HG02870 (cell line): Measurements from ENCODE around the gene ANTXR2.
"Not testable (repeated sequence)": the region's sequence is repeated elsewhere in the genome, so short reads cannot be mapped to it uniquely, and the experiment has no call there.

Experiments
- ATAC-seq: cut with Tn5 transposase; IDR thresholded peaks from one replicate; pipeline ENCODE4 v1.9.1; 2021; ENCODE audit warnings: mild to moderate bottlenecking, moderate library complexity; ENCODE audit not compliant: unreplicated experiment

ANTXR2 gene

DNA sequence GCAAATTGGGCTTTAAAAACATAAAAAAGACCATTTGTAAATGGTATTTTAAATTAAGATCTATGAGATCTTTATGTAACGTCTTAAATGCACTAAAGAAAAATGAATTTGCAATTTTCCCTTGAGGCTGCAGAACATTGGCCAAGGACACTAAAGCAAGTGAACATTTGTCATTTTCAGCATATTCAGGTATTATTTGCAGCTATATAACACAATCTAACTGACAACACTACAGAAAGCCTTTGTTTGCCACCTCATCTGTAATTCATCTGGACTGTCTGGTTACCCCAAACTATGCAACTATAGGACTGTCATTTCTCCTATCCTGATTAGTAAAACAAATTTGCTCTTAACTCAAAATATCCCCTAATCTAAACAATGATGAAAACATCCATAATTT, 74.8 kb downstream of the ANTXR2 start:
- ATAC-seq, result no peak

DNA sequence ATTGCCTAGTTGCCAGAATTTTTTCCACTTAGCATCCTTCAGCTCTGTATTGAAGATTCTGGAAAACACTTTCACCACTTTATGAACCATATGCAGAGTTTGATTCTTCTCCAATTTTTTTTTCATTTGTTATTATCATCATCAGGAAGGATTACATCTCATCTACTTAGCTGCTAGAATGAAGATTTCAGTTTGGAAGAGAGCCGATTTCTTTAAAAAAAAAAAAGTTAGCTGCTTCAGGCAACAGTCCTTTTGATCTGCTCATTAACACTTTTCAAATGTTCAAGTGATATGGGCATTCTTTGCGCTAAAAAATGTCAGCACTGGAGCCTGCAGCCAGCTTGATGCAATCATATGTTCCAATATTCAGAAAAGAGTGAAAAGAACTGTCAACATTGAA, 76.2 kb downstream of the ANTXR2 start:
- no peak for ATAC-seq

DNA sequence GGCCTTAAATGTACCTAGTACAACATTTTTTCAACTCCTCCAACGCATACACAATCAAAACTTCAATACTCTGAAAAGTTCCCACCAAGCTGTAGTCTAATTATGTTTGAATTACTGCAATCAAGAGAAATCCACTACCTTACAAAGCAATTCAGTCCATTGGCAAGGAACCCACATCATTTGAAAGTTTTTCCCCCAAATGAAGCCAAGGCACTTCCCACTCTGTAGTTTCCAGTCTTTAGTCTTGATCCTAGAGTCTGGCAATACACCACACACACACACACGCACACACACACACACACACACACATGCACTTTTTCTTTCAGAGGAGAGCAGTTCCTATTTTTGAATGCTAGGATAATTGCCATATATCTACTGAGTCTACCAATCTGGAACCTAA, 79.6 kb downstream of the ANTXR2 start:
- no peak for ATAC-seq

DNA sequence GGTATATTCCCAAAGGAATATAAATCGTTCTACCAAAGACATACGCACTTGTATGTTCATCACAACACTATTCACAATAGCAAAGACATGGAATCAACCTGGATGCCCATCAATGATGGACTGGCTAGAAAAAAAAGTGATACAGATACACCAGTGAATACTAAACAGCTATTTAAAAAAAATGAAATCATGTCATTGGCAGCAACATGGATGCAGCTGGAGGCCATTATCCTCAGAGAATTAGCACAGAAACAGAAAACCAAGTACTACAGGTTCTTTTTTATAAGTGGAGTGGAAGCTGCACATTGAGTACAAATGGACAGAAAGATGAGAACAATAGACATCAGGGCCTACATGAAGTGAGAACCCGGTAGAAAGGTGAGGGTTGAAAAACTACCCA, 81.4 kb downstream of the ANTXR2 start:
- ATAC-seq, result no peak

DNA sequence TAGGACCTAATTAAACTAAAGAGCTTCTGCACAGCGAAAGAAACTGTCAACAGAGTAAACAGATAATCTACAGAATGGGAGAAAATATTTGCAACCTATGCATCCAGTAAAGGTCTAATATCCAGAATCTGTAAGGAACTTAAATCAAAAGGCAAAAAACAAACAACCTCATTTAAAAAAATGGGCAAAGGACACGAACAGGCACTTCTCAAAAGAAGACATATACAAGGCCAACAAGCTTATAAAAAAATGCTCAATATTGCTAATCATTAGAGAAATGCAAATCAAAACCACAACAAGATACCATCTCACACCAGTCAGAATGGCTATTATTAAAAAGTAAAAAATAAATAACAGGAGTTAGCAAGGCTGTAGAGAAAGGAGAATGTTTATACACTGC, 81.9 kb downstream of the ANTXR2 start:
- not testable (repeated sequence) for ATAC-seq

DNA sequence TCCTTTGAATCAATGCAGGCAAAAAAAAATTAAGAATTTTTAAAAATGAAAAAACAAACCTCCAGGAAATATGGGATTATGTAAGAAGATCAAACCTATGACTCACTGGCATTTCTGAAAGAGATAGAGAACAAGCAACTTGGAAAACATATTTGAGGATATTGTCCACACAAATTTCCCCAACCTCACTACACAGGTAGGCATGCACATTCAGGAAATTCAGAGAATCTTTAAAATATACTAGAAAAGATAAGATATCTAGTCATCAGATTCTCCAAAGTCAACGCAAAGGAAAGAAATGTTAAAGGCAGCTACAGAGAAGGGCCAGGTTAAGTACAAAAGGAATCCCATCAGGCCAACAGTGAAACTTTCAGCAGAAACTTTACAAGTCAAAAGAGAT, 85.6 kb downstream of the ANTXR2 start:
- no peak for ATAC-seq

DNA sequence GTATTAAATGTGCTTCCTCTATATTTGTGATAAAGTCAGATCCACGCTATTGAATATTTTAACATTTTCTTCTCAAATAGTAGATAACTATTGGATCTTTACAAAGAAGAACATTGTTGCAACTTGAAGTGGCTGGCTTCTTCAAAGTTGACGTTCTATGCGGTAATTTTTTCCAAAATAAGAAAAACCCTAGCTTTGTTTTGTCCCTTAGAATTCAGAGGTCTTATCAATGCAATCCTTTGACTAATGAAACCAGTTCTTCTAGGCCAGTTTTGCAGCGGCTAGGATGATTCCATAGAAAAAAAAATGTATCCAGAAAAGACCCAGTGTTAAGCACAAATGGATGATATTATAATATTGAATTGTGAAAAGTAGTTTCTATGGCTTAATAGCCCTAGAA, 89.6 kb downstream of the ANTXR2 start:
- no peak for ATAC-seq

DNA sequence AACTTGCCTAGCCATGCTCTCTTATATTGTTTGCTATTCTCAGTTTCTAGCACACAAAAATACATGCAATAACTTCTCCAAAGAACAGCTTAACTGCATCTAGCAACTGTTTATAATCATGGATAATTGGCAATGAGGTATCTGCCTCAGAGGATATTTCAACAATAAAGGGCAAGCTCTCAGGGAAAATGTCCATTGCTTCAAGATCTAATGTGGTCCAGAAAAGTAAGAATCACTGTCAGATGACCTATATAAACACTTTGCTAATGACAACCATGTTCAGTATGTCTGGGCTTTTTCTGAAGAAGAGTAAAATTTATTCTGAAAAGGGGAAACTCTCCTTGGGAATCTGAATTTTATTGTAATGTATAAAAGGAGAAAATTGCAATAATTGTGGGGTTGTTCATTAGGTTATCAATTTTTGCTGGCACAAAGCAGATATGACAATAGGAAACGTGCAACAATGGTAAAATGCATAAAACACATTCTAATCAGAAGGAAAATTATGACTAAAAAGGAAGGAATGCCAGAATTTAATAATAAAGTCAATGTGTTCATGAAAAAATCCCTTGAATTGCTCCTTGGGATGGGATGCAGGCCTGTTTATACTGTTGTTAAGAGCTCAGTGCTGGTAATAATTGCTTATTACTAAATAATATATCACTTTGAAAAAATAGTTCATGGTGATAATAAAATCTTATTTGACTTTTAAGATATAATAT, 90.3 kb downstream of the ANTXR2 start:
- ATAC-seq, result no peak

DNA sequence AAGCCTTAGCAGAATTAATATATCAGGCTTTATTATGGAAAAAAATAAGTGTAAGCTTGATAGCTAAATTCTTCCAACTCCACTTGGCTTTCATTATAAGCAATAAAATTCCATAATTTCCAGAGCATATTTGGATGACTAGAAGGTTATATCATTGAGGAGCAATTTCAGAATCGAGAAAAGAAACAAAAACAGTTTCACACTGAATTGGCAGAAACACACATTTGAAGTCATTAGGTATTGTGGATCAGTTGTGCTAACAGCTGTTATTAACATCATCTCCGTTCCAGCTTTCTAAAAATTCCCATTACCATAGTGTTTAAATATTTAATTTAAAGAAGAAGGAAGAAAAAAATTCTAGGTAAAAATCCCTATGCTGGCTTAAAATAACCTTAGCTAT, 92.6 kb downstream of the ANTXR2 start:
- no peak for ATAC-seq

DNA sequence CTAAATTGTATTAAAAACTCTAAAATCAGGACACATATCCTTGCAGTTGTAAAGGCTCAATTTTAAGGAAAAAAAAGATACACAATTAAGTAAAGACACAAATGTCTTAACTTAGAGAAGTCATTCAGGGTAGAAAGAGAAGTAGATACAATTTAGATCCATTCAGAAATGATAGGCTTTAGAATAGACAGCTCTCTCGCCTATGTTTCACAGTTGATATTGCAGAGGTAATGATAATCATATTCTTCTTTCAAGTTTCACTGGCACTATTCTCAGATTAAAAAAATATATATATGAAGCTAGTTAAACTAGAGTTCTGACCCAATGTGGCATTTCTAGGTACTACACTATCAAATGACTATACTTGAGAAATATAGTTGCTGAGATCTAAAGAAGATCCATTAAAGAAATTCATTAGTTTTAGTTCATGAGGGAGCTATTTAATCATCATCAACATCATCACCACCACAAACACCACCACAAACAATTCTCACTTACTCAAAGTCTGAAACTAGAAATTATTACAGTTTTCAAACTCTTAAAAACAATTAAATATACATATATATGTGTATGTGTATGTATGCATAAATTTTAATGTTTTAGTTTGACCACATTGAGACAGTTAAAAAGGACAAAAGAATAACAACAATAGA, 93.1 kb downstream of the ANTXR2 start:
- ATAC-seq, result no peak

DNA sequence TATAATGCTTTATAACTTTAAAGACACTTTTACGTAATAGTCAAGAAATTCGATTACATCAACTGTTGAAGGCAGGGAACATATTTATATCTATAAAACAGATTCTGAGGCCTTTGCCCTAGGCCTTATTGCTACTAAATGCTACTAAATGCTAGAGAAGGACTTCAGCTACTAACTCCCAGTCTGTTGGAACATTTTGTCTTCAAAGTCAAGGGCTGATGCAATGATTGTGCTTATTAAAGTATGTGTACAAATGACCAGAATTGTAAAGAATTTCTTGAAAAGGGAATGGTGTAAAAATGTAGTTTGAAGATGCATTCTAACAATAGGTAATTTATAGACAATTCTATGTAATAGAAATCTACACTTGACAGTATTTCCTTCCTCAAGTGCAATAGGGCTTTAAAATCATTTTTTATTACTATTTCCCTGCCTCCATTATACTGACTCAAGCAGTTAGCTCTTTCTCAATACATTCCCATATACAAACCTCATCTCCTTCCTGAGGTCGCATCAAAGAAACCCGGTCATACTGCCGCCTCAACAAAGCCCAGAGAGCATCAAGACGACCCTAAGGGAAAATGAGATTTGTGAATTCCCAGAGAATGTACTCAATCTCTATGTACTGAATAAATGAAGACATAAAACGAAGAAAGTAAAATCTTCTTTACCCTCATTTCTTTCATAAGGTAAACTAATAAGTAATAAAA, 95.7 kb downstream of the ANTXR2 start:
- ATAC-seq, result no peak

DNA sequence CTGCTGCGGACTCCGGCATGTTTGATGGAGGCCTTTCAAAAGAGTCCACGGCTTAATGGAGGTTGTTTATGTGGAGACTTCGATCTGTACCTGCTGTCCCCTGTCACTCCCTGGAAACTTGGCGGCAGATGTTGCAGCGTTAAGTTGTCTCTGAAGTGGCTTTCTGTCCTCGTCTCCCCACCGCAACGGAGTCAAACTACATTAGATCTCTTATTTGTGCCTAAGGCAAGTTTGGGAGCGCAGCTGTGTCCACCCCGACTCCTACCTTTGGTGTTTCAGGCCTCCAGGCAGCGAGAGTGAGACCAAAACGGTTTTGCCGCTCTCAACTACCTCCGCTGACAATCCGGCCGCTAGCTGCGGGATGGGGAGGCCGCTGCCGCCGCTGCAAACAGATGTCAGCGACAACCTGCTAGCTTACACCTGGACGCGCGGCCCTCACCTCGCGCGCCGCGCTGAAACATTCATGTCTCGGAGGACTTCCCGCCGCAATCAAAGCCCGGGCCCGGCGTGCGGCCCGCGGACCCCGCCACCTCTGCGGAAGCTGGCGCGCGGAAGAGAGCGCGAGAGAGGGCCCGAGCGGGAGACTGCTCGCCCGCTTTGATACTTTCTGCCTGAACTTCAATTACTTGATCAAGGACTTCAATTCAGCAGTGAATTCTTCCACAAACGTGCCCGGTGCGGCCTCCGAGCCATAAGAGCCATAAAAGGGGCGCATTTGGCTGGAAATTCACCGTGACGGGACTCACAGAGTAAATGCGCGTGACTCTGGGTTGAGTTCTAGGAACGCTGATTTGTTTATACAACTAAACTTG, 108.4 kb downstream of the ANTXR2 start:
- ATAC-seq, result no peak

DNA sequence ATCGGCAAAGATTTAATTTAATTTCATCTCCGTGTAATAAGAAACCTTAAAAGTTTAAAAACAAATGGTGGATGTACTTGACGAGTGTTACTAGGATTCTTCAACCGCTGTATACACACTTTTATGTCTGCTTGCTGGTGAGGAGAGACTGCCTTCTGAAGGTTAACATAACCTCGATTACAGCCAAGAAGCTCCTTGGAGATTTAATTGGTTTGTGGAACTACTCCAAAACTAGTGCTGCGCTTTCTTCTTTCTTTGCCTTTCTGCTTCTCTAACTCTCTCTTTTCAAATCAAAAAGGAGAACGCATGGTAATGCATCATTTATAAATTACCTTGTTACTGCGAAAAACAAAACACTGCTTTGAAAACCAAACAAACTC, 109.0 kb downstream of the ANTXR2 start:
- no peak for ATAC-seq

DNA sequence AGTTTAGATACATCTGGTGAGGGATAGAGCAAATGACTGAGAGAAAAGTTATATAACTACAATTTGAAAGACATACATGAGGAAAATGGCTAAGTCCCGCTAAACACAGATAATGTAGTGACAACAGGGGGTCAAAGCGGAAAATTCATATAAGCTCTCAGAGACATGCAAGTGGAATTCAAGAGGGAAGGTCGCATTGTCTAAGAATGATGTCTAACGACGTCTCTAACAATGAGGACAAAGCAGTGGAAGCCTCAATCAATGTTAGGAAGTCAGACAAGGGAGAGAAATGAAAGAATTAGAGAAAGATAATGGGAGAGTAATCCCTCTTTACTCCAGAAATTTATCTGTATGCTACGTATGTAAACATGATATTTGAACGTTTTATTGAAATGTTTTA, 113.4 kb downstream of the ANTXR2 start:
- no peak for ATAC-seq

DNA sequence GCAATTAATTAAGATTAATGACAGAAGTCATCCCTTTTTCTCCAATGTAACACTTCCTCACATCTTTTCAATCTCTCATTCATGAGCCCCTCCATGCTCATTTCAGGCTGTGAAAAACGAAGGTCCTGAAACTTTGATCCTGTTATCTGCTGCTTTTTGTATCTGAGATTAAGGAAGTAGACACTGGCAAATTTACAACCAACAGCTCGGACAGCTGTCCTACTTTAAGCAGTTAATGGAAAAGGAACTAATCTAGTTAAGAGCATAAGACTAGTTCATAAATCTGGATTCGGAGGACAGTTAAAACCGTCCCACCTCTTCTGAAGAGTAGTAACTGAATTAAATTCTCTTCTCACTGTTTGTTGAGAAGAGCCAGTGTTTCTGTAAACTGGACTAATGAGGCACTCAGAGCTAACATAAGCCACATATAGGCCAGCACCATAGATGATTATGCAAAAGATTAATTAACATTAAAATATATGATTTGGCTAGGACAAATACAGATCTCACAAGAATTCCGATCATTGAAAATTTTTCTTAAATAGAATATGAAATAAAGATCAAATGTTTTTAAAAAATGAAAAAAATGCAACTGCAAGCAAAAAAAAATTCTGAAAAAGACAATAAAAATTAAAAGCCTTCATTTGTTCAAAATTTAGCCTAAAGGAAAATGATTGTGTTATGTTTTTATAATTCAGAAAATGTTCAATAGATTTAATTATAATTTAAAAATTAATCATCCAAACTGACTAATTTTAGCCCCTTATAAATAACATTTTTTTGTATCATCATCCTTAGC, 114.4 kb downstream of the ANTXR2 start:
- no peak for ATAC-seq

DNA sequence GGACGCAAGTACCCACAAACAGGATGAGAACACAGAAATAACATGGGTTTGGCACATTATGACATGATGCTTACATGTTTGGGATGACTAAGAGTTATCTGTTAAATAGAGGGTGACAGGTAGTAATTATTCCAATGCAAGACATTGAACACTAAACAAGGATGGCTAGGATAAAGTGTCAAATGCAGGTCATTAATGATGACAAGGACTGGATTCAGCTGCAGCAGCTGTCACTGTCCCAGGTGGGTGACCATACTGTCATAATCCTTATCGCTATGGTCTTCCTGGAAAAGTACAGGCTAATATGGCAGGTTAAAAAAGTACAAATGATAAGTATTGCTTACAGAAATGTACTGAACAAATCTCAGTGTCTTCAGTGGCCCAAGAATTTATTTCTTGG, 123.9 kb downstream of the ANTXR2 start:
- no peak for ATAC-seq

DNA sequence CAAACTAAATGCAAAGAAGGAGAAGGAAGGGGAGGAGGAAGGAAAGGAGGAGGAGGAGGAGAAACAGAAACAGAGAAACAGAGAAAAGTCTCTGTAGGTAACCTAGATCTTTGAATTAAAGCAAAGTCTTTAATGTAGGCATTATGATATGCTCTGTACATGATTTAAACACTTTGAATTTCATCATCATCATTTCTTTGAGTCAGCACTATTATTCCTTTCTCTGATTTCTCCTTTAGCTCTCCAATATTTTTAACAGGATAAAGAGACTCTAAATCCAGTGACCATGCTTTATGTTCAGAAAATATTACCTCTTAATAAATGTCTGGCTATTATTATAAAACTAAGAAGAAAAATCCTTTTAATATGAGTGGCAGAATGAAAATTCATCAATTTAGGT, 124.3 kb downstream of the ANTXR2 start:
- ATAC-seq, result no peak

DNA sequence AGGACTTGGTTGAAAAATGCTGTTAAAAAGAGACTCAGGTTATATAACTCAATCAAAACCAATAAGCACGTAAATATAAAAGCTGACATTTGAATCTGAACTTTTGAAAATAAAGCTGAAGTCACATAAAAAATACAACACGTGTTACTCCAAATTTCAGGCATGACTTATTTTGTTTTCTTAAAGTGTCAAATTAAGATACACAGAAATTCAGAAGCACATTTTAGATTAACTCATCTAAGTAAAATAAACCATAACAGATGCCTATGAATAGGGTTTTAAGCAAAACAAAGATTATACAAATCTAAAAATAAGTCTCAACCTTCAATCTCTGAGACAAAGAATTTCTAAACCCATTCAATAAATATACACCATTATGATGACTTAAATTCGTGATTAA, 124.8 kb downstream of the ANTXR2 start:
- ATAC-seq, result no peak

DNA sequence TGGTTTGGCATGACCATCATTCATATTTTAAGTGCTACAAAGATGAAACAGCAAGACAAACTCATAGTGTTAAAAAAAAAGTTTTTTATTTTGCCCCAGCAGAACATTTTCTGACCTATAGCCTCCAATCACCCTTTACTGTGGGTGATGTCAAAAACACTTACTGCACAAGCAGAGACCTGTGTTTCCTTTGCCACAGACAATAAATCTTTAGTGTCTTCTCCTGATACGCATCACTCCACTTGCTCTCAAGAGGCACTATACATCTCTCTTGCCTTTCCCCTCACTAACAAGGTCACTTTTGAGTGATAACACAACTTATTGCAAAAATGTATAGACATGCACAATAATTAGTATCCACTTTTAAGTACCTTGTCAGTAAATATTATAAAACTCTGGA, 125.6 kb downstream of the ANTXR2 start:
- ATAC-seq, result no peak

DNA sequence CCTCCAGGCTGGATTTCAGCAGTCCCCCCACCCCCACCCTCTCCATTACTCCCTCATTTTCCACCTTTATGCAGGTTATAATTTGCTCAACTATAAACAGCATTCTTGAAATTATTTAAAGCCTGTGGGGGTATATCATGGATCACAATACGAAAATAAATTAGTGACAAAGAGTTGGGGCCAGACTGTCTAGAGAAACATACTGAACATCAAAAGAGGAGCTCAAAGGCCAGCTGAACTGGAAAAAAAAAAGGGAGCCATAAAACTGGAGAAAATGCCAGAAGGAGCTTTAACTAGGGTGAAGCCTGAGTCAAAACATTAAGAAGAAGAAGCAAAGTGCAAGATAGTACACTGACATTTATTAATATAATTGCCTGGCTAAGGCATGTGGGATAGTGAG, 137.8 kb downstream of the ANTXR2 start:
- ATAC-seq, result no peak

DNA sequence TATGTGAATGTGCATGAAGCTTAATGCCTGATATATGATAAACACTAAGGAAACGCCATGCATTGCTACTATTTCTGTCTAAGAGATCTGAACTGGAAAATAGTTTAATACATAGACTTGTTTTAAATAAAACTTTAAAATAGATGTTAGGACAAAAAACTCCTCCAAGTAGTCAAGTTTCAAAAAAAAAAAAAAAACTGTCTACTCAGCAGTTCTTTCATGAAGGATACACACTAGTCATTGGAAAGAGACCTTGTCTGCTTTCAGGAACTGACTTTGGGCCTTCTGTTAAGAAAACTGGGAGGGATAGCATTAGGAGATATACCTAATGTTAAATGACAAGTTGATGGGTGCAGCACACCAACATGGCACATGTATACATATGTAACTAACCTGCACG, 138.4 kb downstream of the ANTXR2 start:
- ATAC-seq, result no peak
